G401.6 (cell line): ENCODE data around the gene CDKN2D.
"Not testable (repeated sequence)": the region's sequence is repeated elsewhere in the genome, so short reads cannot be mapped to it uniquely, and the experiment has no call there.

ENCODE experiments used
- FAIRE-seq: peaks from 2 replicates; lab custom pipeline; 2012; peaks lifted over from hg19 to GRCh38; lab: Jason Lieb, UNC

CDKN2D gene

GRCh38 chr19:10551698-10552301 lies 17.0 kb downstream of the CDKN2D start:
- no peak for FAIRE-seq

GRCh38 chr19:10551006-10551405 lies 17.8 kb downstream of the CDKN2D start:
- FAIRE-seq: not testable (repeated sequence)

GRCh38 chr19:10550336-10550735 lies 18.4 kb downstream of the CDKN2D start:
- no peak for FAIRE-seq

- FAIRE-seq: no peak
These were observed 19.0 kb downstream of the CDKN2D start for GRCh38 chr19:10549733-10550132.

GRCh38 chr19:10548746-10549276 lies 20.0 kb downstream of the CDKN2D start:
- no peak for FAIRE-seq

GRCh38 chr19:10546817-10547216 lies 22.0 kb downstream of the CDKN2D start:
- no peak for FAIRE-seq

GRCh38 chr19:10544753-10545251 lies 24.0 kb downstream of the CDKN2D start:
- no peak for FAIRE-seq

GRCh38 chr19:10544242-10544752 lies 24.5 kb downstream of the CDKN2D start:
- no peak for FAIRE-seq

- FAIRE-seq: no peak
These were observed 25.1 kb downstream of the CDKN2D start, which contains the start of gene ATG4D for GRCh38 chr19:10543420-10544241. TSS of gene ATG4D (plus strand) at chr19:10543904. CDS start at chr19:10544091, 187 bp downstream.

- FAIRE-seq: no peak
These were observed 25.7 kb downstream of the CDKN2D start for GRCh38 chr19:10543059-10543419.

- not testable (repeated sequence) for FAIRE-seq
These were observed 29.8 kb downstream of the CDKN2D start for GRCh38 chr19:10539016-10539415.

GRCh38 chr19:10538204-10538983 lies 30.4 kb downstream of the CDKN2D start:
- FAIRE-seq: no peak

- no peak for FAIRE-seq
These were observed 31.1 kb downstream of the CDKN2D start for GRCh38 chr19:10537668-10538067.

GRCh38 chr19:10535613-10536012 lies 33.2 kb downstream of the CDKN2D start:
- FAIRE-seq: no peak

- FAIRE-seq: no peak
These were observed 35.0 kb downstream of the CDKN2D start for GRCh38 chr19:10533646-10534386.

GRCh38 chr19:10532457-10532856 lies 36.3 kb downstream of the CDKN2D start:
- no peak for FAIRE-seq

- FAIRE-seq: not testable (repeated sequence)
These were observed 41.9 kb downstream of the CDKN2D start for GRCh38 chr19:10526887-10527286.

GRCh38 chr19:10525636-10526035 lies 43.1 kb downstream of the CDKN2D start:
- no peak for FAIRE-seq

- no peak for FAIRE-seq
These were observed 45.6 kb downstream of the CDKN2D start for GRCh38 chr19:10523135-10523636.

GRCh38 chr19:10521461-10522171 lies 47.2 kb downstream of the CDKN2D start:
- no peak for FAIRE-seq
